Right kidney (tissue), 1 donor: ENCODE data around the gene SLC5A6.

ENCODE experiments used
- DNase-seq: peaks from one replicate; pipeline ENCODE4 v3.0.0-alpha.2; 2016

Gene SLC5A6

DNA sequence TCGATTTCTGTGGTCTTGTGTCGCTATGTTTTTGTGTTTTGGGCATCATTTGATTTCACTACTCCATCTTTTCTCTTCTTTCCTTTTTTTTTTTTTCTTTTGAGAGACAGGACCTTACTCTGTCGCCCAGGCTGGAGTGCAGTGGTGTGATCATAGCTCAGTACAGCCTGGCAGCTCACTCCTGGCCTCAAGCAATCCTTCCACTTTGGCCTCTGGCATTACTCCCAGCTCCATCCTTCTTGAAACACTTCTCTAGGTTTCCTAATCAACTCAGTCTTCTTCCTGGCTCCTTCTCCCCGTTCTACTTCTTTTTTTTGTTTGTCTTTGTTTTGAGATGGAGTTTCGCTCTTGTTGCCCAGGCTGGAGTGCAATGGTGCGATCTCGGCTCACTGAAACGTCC lies 36.7 kb downstream of the SLC5A6 start:
- DNase-seq = no peak

- DNase-seq = no peak
Measured at GRCh38 chr2:27174638-27175037, 37.4 kb downstream of the SLC5A6 start.

GRCh38 chr2:27171351-27171848 lies 40.7 kb downstream of the SLC5A6 start:
- DNase-seq = no peak

DNA sequence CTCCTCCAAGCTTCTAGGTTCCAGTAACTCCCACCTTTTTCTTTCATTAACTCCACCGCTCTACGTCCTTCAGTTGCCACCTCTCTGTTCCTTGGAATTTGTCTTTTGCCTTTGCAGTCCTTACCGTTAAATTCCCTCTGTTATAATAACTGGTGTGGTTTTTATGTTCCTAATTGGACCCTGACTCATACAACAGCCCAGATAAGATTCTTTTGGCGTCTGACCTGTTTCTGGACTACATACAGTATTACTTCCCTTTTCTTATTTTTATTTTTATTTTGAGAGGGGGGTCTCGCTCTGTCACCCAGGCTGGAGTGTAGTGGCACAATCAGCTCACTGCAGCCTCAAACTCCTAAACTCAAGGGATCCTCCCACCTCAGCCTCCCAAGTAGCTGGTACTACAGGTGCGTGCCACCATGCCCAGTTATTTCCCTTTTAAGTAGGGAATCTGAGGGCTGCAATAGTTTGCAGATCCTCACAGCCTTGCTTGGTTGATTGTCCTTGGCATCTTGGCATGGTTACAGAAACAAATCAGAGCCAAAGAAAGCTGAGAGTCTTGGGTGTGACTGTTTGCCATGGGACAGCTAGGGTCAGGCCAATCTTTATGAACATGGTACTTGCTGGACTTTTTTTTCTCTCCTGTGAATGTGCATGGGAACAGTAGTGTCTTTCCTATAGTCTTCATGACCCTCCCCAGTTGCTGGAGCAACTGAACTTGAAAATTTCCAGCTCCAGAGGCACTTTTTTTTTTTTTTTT lies 41.3 kb downstream of the SLC5A6 start:
- no peak for DNase-seq

DNA sequence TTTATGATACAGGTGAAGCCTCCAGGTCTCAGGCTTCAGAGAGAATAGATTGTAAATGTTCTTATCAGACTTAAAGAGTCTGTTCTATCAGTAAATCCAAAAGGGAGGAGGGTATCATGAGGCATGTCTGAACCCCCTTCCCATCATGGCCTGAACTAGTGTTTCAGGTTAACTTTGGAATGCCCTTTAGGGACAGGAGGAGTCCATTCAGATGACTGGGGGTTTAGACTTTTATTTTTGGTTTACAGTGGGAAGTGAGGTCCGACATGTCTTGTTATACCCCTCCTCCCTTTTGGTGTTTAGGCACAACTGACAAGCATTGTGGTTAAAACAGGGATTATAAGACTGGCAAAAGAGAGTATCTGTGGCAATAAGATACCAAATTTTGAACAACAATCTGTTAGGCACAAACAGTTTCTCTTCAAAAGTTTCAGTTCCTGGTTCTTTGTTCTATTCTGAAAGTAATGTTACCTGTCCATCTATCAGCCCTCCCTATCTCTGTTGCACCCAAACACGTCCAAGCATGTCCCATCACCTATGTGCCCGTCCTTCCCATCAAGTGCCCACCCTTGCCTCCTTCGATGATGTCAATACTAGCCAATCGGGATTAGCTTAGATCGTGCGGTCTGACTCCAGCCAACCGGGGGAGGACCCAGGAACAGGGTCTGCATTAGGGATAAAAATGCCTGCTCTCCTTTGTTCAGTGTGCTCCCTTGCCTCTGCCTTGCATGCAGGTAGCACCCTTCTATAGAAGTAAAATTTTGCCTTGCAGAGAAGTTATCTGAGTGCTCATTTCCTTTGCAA lies 46.9 kb downstream of the SLC5A6 start:
- DNase-seq = no peak

- no peak for DNase-seq
Measured at GRCh38 chr2:27162151-27163121, 49.6 kb downstream of the SLC5A6 start.

GRCh38 chr2:27160191-27160590 lies 51.9 kb downstream of the SLC5A6 start:
- no peak for DNase-seq

- DNase-seq = no peak
Measured at GRCh38 chr2:27159271-27159670, 52.8 kb downstream of the SLC5A6 start.

GRCh38 chr2:27158468-27158867 lies 53.6 kb downstream of the SLC5A6 start:
- no peak for DNase-seq

GRCh38 chr2:27155069-27155520 lies 57.0 kb downstream of the SLC5A6 start:
- DNase-seq = no peak

GRCh38 chr2:27154488-27154887 lies 57.6 kb downstream of the SLC5A6 start:
- no peak for DNase-seq

DNA sequence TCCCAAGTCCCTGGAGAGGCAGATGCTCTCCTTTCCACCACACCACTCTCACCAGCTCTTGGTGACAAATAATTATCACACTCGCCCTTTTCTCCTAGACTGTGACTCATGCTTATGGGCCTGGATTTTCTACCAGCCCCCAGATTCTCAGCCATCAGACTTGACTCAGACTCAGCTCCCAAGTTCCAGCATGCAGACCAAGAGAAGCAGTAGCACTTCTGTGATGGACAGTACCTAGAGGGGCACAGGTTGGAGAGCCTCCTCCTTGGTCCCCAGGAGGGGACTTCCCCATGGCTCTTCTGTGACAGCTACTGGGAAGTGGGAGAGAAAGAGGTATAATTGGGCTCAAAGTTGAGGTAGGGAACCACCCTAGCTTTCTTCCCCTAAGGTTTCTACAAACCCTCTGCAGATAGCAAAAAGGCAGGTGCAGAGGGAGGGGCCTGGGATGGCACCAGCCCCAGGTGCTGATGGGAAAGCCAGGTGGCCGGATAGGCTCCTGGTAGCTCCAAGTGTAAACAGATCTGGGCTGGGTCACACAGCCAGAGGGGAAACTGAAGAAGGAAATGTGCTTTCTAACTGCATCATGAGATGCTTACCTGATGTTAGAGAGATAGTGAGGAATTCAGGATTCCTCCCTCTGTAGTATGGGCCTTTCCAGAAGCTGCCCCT lies 59.1 kb downstream of the SLC5A6 start:
- no peak for DNase-seq

DNA sequence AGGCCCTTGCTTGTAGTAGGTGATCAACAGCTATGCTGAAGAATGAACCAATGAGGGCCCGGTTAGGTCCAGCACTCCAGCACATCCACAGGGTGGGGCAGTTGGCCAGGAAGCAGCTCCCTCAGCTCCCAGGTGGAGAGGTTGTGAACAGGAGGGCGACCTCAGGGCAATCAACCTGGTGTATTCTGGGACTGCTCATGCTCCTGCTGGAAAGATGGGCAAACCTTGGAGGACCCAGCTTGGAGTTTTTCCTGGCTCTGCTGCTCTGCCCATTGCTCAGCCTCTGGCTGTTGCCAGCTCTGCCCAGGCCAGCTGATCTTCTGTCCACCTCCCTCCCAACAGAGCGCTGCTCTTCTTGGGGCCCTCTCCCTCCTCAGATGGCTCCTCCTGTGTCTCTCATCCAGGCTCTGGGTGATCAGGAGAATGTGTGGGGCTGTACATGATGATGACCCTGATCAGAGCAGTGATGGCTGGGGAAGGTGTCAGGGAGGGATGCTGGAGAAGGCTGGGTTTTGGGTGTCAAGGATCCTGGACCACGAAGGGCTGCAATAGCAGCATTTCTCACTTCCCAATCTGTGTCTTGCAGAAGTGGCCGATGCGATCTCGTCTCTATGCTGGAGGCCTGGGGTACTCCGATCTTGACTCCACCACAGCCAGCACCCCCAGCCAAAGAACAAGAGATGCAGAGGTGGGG lies 59.8 kb downstream of the SLC5A6 start:
- no peak for DNase-seq

- DNase-seq = no peak
Measured at GRCh38 chr2:27150639-27151230, 61.3 kb downstream of the SLC5A6 start.
